Islet precursor cell (in vitro differentiated cells): Measurements from ENCODE around the gene MYL5.

Source experiments
- DNase-seq: peaks from one replicate; pipeline ENCODE4 v3.0.0-alpha.2; 2018

Gene MYL5

GRCh38 chr4:708631-708933, 34.2 kb downstream of the MYL5 start:
- no peak for DNase-seq

DNA sequence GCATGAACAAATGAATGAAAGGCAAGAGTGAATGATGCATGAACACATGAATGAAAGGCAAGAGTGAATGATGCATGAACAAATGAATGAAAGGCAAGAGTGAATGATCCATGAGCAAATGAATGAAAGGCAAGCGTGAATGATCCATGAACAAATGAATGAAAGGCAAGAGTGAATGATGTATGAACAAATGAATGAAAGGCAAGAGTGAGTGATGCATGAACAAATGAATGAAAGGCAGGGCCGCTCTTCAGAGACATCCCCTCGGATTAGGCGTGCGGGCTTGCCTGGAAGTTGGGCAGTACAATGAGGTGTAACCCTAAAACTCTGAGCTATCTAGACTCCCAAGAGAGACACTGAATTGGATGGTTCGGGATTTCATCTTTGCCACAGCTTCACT, 35.0 kb downstream of the MYL5 start:
- no peak for DNase-seq

GRCh38 chr4:710116-710515, 35.8 kb downstream of the MYL5 start:
- DNase-seq = no peak

DNA sequence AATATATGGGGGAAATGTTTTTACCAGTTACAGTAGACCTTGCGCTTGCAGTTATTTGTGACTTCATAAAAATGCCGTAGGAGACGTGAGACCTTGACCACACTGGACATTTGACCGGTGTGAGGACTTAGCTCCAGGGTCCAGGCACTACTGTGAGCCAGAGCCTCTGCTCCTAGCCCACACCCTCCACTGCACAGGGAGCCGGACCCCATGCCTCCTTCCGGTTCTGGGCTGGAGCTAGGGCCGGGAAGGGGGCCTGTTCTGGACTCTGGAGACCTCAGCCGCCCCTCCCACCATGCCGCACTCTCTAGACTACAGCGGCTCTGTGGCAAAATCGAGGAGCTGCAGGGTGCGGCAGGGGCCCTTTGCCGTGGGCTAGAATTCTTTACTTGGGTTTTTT, 36.6 kb downstream of the MYL5 start:
- no peak for DNase-seq

- no peak for DNase-seq
These were observed 37.8 kb downstream of the MYL5 start for GRCh38 chr4:712093-712492.

DNA sequence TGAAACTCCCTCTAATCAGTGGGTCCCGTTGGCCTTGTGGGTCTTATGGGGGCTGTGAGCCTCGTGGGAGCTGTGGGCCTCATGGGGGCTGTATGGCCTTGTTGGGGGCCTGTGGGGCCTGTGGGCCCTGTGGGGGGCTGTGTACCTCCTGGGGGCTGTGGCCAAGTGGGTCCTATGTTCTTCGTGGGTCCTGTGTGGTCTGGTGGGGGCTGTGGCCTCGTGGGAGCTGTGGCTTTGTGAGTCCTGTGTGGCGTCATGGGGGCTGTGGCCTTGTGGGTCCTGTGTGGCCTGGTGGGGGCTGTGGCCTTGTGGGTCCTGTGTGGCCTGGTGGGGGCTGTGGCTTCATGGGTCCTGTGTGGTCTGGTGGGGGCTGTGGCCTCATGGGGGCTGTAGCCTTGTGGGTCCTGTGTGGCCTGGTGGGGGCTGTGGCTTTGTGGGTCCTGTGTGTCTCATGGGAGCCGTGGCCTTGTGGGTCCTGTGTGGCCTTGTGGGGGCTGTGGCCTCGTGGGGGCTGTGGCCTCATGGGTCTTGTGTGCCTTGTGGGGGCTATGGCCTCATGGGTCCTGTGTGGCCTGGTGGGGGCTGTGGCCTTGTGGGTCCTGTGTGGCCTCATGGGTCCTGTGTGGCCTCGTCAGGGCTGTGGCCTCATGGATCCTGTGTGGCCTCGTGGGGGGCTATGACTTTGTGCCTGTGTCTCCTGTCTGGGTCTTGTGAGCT, 38.7 kb downstream of the MYL5 start:
- no peak for DNase-seq

GRCh38 chr4:714087-714486, 39.7 kb downstream of the MYL5 start:
- DNase-seq = no peak

DNA sequence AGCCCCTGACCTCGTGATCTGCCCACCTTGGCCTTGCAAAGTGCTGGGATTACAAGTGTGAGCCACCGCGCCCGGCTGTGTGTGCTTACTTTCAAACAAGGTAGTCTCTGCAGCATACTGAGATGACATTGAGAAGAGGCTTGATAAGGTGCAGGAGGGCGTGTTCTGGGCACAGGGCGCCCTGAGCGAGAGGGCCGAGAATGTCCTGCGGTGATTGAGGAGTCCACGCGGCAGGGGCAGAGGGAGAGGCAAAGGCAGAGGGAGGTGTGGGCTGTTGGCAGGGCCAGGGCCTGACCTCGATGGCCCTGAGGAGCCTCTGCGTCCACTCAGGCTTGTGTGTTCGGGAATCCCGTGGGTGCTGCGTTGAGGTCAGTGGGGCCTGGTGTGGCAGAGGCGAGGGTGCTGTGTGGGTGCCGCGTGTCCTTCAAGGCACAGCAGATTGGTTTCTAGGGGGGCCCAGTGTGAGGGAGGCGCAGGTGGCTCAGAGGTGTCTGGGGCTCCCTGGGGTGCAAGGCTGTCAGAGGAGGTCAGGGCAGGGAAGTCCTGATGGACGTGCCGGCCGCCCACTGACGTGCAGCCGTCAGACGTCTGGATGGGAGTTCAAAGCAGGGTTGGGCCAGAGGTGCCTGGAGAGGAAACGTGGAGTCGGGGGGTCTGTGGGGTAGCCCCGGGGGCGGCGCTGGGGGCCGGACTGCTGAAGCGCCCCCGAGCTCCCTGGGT, 43.4 kb downstream of the MYL5 start:
- no peak for DNase-seq

GRCh38 chr4:718460-718859, 44.1 kb downstream of the MYL5 start:
- no peak for DNase-seq

GRCh38 chr4:720111-720860, 45.9 kb downstream of the MYL5 start:
- no peak for DNase-seq

GRCh38 chr4:721261-722168, 47.2 kb downstream of the MYL5 start:
- no peak for DNase-seq

- DNase-seq = no peak
These were observed 47.9 kb downstream of the MYL5 start for GRCh38 chr4:722169-722725.

- no peak for DNase-seq
These were observed 48.6 kb downstream of the MYL5 start for GRCh38 chr4:722851-723360.

DNA sequence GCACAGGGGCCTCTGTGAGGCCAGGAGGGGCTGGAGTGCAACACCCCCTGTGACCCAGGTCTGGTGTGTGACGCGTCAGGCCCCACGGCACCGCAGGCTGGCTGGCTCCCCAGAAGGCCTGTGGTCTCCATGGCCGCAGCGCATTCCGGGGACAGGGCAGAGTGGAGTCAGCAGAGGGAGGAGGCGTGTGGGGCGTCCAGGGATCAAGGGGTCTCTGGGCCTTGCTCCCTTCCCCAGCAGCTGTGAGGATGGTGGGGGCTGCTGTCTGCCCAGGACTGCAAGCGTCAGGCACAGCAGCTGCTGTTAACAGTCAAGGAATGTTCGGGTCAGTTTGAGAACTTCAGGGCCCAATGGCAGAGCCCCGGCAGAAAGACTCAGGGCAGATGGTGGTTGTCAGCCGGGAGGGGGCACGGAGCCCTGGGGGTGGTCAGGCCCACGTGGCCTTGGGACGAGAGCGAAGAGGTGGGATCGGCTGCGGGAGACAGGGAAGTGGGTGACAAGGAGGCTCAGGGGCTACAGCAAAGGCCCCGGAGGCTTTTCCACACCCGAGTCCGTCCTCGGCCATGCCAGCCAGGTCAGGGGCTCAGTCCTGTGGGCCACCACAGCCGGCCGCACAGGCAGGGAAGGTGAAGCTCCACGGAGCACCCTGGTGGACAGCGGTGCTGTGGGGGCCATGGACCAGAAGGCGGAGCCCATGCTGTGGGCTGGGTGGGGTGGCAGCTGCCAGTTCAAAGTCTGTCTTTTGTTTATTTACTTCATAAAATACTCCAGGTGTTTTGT, 49.6 kb downstream of the MYL5 start:
- DNase-seq = no peak

DNA sequence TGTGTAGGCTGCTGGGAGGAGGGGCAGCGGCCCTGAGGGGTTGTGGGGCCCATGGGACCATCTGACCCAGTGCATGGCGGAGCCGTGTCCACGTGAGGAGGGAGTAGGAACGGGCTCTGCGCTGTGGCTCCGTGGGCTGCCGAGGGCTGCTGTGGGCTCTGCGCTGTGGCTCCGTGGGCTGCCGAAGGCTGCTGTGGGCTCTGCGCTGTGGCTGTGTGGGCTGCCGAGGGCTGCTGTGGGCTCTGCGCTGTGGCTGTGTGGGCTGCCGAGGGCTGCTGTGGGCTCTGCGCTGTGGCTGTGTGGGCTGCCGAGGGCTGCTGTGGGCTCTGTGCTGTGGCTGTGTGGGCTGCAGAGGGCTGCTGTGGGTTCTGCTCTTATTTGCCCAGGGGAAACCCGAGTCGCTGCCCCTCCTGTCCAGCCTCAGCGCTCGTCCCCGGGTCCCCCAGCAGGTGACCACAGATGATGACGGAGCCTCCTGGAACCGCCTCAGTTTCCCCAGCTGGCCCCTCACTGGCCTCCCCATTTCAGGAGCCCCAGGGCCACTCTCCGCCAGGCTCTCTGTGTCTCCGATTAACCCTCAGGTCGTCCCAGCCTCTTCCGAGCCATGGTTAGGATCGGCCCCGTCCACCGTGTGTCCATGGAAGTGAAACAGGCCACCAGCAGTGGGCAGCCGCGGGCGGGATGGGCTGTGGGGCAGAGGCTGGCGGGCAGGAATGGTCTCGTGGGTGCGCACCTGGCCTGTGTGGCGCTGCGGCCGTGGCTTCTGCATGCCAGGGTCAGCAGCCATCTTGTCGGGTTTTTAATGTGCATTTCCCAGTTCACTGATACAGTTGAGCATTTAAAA, 51.3 kb downstream of the MYL5 start:
- DNase-seq = no peak

DNA sequence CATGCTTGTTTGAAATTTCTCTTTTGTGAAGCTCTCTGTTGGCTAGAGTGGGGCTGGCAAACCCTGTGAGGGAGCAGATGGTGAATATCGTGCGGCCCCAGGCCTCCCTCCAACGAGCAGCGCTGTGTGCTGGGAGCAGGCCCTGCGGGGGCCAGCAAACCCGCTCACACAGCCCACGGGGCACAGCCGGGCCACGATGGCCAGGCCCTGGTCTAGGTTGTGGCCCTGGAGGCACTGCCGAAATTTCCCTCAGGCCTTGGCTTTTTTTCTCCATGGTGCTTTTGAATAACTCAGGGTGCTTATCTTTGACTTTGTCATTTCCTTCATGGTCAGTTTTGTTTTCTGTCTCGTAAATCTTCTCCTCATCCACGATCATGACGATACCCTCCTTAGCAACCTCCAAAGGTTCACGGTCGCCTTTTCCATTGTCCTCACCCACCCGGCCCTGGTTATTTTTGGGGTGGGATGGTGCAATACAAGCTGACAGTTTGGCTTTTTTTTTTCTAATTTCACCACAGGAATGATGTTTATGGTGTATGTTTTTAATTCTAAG, 52.0 kb downstream of the MYL5 start:
- DNase-seq = no peak

DNA sequence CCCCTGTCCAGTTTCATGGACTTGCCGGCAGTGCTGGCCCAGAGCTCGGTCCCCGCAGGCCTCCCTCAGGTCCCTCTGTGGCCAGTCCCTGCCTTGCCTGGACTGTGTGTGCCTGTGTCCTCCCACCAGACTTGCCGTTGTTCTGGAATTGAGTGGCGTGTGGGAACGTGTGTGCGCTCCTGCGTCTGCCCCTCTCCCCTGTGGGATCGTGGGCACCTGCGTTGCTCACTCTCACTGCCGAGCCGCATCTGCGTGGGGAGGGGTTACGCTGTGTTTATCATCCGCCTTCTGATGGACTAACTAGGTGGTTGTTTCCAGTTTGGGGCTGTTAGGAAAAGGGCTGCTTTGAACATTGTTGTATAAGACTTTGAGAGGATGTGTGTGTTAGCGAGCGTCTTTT, 52.5 kb downstream of the MYL5 start:
- DNase-seq = no peak

DNA sequence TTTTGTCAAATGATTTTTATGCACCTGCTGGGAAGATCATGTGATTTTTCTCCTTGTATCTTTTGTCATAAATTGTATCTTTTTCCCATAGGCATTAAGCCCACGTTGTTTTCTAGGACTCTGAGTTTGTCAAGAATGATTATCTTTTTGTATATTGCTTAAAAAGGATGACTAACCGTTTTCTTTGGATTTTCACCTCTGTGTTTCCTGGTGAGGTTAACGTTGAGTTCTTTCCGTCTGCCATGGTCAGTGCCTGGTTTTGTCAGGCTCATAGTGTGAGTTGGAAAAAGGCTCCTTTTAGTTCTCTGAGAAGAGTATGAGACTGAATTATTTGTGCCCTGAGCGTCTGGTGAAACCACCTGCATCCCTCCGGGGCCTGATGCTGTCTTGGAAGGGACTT, 53.2 kb downstream of the MYL5 start:
- DNase-seq = no peak

GRCh38 chr4:729336-730315, 55.3 kb downstream of the MYL5 start:
- no peak for DNase-seq
